Measurements from ENCODE around the gene ABCB11. TPM values are rescaled to one million over a fixed set of nuclear protein-coding genes. Genes with fewer than 3 reads are reported as not detected.

Gene ABCB11
- total and polyA plus RNA-seq, 2 experiments from 2014 or later: 0.06 to 0.12 TPM

DNA sequence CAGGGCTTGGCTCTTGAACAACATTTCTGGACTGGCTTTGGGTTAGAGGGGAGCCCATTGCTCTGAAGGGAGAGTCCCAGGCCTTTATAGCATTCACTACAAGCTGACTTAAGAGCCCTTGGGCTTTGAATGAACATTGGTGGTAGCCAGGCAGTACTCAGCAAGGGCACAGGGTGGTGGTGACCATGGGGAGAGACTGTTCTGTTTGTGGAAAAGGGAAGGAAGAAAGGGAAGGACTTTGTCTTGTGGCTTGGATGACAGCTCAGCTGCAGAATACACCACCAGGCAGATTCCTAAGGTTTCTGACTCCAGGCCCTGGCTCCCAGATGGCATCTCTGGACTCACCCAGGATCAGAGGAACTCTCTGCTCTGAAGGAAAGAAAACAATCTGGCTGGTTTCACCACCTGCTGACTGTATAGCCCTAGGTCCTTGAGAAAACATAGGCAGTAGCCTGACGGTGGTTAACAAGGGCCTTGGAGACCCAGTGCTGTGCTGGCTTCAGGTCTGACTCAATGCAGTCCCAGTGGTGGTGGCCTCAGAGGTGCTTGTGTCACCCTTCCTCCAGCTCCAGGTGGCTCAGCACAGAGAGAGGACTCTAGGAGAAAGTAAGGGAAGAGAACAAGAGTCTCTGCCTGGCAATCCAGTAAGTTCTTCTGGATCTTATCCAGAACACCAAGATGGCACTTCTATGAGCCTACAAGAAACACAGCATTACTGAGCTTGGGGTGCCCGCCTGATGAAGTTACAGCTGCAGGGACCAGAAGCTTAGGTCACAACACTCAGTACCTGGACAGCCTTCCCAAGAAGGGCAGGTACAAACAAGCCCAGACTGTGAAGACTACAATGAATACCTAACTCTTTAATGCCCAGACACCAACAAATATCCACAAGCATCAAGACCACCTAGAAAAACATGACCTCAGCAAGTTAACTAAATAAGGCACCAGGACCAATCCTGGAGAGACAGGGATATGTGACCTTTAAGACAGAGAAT is 16.4 kb upstream of the ABCB11 start:
- TF ChIP-seq, protein P1, sequence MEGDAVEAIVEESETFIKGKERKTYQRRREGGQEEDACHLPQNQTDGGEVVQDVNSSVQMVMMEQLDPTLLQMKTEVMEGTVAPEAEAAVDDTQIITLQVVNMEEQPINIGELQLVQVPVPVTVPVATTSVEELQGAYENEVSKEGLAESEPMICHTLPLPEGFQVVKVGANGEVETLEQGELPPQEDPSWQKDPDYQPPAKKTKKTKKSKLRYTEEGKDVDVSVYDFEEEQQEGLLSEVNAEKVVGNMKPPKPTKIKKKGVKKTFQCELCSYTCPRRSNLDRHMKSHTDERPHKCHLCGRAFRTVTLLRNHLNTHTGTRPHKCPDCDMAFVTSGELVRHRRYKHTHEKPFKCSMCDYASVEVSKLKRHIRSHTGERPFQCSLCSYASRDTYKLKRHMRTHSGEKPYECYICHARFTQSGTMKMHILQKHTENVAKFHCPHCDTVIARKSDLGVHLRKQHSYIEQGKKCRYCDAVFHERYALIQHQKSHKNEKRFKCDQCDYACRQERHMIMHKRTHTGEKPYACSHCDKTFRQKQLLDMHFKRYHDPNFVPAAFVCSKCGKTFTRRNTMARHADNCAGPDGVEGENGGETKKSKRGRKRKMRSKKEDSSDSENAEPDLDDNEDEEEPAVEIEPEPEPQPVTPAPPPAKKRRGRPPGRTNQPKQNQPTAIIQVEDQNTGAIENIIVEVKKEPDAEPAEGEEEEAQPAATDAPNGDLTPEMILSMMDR (IDR thresholded peaks at IDR 0.05; ENCODE audit: low read depth, low read length): no peak
- H3K4me3 ChIP-seq: no peak overlapping the region
- no peak for DNase-seq (ENCODE audit: low read depth in 1 of 2, low spot score in 1 of 2)
- no peak overlapping the region for H3K27ac ChIP-seq
- H3K4me1 ChIP-seq (ENCODE audit: low read depth): no peaks in the 10 kb centered on the region
- peaks cover 3% of the 10 kb centered on the region for H3K9me3 ChIP-seq (ENCODE audit: low read depth)
- H3K27me3 ChIP-seq: no peaks in the 10 kb centered on the region
- no peaks in the 10 kb centered on the region for H3K36me3 ChIP-seq

DNA sequence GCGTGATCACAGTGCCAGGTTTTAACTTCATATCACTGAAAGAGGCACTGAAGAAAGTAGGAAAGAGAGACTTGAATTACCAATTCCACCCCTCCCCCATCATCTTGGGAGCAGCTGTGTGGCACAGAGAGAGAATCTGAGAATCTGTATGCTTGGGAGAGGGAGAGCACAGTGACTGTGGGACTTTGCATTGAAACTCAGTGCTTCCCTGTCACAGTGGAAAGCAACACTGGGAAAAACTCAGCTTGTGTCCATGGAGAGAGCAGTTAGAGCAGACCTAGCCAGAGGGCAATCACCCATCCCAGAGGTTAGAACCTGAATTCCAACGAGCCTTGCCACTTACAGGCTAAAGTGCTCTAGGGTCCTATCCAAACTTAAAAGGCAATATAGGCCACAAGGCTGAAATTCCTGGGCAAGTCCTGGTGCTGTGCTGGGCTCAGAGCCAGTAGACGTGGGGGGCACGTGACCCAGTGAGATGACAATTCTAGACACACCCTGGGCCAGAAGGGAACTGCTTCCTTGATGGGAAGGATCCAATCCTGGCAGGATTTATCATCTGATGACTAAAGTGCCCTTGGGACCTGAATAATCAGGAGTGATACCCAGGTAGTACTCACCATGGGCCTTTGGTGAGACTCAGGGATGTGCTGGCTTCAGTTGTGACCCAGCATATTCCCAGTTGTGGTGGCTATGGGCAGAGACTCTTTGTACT is 15.5 kb upstream of the ABCB11 start:
- TF ChIP-seq, protein P1 (IDR thresholded peaks at IDR 0.05; ENCODE audit: low read depth, low read length): no peak
- no peak for DNase-seq (ENCODE audit: low read depth in 1 of 2, low spot score in 1 of 2)
- no peaks in the 10 kb centered on the region for H3K36me3 ChIP-seq
- no peaks in the 10 kb centered on the region for H3K27me3 ChIP-seq
- H3K27ac ChIP-seq: no peak overlapping the region
- no peaks in the 10 kb centered on the region for H3K4me1 ChIP-seq (ENCODE audit: low read depth)
- H3K4me3 ChIP-seq: no peak overlapping the region
- H3K9me3 ChIP-seq (ENCODE audit: low read depth): peaks cover 4% of the 10 kb centered on the region

DNA sequence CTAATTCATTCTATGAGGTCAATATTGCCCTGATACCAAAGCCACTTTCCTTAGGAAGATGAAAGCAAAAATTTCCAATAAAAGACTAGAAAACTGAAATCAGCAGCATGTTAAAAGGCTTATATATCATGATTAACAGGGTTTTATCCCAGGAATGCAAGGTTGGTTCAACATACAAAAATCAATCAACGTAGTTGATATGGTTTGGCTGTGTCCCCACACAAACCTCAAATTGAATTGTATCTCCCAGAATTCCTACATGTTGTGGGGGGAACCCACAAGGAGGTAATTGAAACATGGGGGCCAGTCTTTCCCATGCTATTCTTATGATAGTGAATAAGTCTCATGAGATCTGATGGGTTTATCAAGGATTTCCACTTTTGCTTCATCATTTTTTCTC is 11.7 kb upstream of the ABCB11 start:
- TF ChIP-seq, protein P1 (IDR thresholded peaks at IDR 0.05; ENCODE audit: low read depth, low read length): no peak
- H3K4me1 ChIP-seq (ENCODE audit: low read depth): peaks cover 4% of the 10 kb centered on the region
- H3K27ac ChIP-seq: no peak overlapping the region
- no peaks in the 10 kb centered on the region for H3K27me3 ChIP-seq
- peaks cover 4% of the 10 kb centered on the region for H3K9me3 ChIP-seq (ENCODE audit: low read depth)
- no peak for DNase-seq (ENCODE audit: low read depth in 1 of 2, low spot score in 1 of 2)
- no peak overlapping the region for H3K4me3 ChIP-seq
- H3K36me3 ChIP-seq: no peaks in the 10 kb centered on the region

DNA sequence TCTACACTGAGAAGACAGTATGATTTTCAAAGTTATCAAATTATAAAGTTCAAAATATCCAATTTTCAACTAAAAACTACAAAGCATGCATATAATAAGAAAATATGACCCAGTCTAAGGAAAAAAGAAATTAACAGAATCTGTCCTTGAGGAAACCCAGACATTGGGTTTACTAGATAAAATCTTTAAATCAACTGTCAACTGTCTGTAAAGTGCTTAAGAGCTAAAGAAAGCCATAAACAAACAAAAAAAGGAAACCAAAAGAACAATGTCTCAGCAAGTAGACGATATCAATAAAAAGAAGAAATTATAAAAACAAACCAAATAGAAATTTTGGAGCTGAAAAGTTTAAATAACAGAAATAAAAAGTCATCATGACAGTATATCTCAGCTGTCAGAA is 10.5 kb upstream of the ABCB11 start:
- H3K4me1 ChIP-seq (ENCODE audit: low read depth): peaks cover 8% of the 10 kb centered on the region
- H3K27me3 ChIP-seq: no peaks in the 10 kb centered on the region
- H3K4me3 ChIP-seq: no peak overlapping the region
- no peak for DNase-seq (ENCODE audit: low read depth in 1 of 2, low spot score in 1 of 2)
- no peaks in the 10 kb centered on the region for H3K36me3 ChIP-seq
- TF ChIP-seq, protein P1 (IDR thresholded peaks at IDR 0.05; ENCODE audit: low read depth, low read length): no peak
- no peak overlapping the region for H3K27ac ChIP-seq
- H3K9me3 ChIP-seq (ENCODE audit: low read depth): peaks cover 4% of the 10 kb centered on the region

DNA sequence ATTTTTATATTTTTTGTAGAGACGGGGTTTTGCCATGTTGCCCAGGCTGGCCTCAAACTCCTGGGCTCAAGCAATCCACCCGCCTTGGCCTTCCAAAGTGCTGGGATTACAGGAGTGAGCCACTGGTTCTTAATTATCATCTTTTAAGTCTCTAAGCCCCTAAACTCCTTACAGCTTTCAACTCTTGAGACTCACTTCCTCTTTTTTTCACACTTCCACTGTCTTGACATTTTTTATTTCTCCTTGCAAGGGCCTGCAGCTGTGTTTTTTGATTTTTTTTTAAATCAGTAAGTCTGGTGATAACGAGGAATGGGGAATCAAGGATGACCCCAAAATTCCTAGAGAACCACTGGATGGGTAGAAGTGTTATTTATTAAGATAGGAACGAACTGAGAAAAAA is 8.6 kb upstream of the ABCB11 start:
- Histone ChIP-seq H3K27me3 (no peaks in the 10 kb centered on the region), H3K9me3 (ENCODE audit: low read depth) (peaks cover 4% of the 10 kb centered on the region), H3K4me1 (ENCODE audit: low read depth) (peaks cover 12% of the 10 kb centered on the region), H3K4me3 (no peak overlapping the region), H3K36me3 (no peaks in the 10 kb centered on the region), H3K27ac (no peak overlapping the region)
- no peak for DNase-seq (ENCODE audit: low read depth in 1 of 2, low spot score in 1 of 2)
- TF ChIP-seq, protein P1 (IDR thresholded peaks at IDR 0.05; ENCODE audit: low read depth, low read length): no peak
